Measurements from ENCODE around the gene IKBKE. TPM values are rescaled to one million over a fixed set of nuclear protein-coding genes. Genes with fewer than 3 reads are reported as not detected.

The IKBKE gene
- total RNA-seq, 1 donor from 2014 or later, result 14.2 TPM

Other genes starting within 250 kb of the IKBKE start
- 38.7 TPM for gene RASSF5, start 37.1 kb downstream of the IKBKE start, total RNA-seq
- gene EIF2D, start 142.0 kb downstream of the IKBKE start, total RNA-seq, result 41.8 TPM
- gene DYRK3, start 165.1 kb downstream of the IKBKE start, total RNA-seq, result 6.1 TPM
- gene MAPKAPK2, start 214.4 kb downstream of the IKBKE start, total RNA-seq, result 47.3 TPM